Gastrocnemius medialis (tissue), 4 donors: ENCODE results near the gene TMEM174.

Source experiments
- POLR2A ChIP-seq, 2 donors: fragments of 450-650 bp; IDR thresholded peaks; one replicate each; pipeline ENCODE4 v1.6.1; 2017; ENCODE audit warnings: antibody characterized with exemption in 2 of 2, mild to moderate bottlenecking in 2 of 2, moderate library complexity in 2 of 2
- TF ChIP-seq, protein P1 (sequence below), 5 experiments: fragments of 450-650 bp in 3 of 5; fragments of 200-600 bp in 2 of 5; sonication (generic) in 2 of 5; IDR thresholded peaks in 4 of 5; conservative IDR thresholded peaks in 1 of 5; 1 replicate in 4 of 5; 2 replicates in 1 of 5; pipeline ENCODE4 v1.5.1; 2016 to 2019; ENCODE audit warnings: antibody characterized with exemption in 5 of 5, mild to moderate bottlenecking in 3 of 5, moderate library complexity in 3 of 5

DNA sequence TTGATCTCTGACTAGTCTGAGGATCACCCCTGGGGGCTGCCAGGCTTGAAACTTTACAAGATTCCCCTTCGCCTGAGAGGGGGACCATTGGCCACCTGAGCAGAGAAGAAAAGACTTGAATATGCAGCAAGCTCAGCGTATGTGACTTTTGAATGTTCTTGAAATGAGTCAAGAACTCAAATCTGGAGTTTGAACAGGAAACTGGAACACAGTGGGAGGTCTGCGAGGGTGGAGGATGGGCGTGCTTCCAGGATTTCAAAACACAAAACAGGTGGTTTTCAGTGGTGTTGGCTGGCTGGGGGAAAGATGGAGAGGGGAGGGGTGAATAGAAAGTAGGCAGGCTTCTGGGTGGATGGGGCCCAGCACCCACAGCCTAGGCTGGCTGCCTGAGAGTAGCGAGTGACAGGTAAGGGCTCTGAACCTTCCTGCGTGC lies 40.6 kb downstream of the TMEM174 start:
- TF ChIP-seq, protein P1, sequence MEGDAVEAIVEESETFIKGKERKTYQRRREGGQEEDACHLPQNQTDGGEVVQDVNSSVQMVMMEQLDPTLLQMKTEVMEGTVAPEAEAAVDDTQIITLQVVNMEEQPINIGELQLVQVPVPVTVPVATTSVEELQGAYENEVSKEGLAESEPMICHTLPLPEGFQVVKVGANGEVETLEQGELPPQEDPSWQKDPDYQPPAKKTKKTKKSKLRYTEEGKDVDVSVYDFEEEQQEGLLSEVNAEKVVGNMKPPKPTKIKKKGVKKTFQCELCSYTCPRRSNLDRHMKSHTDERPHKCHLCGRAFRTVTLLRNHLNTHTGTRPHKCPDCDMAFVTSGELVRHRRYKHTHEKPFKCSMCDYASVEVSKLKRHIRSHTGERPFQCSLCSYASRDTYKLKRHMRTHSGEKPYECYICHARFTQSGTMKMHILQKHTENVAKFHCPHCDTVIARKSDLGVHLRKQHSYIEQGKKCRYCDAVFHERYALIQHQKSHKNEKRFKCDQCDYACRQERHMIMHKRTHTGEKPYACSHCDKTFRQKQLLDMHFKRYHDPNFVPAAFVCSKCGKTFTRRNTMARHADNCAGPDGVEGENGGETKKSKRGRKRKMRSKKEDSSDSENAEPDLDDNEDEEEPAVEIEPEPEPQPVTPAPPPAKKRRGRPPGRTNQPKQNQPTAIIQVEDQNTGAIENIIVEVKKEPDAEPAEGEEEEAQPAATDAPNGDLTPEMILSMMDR (IDR thresholded peaks at IDR 0.05 in 4 of 5, conservative IDR thresholded peaks at IDR 0.05 in 1 of 5), result no peak
- no peak for TF ChIP-seq POLR2A (IDR thresholded peaks at IDR 0.05)
